GM21423 (cell line): ENCODE data around the gene TARS3.

Source experiments
- ATAC-seq: cut with Tn5 transposase; IDR thresholded peaks from one replicate; pipeline ENCODE4 v1.9.1; 2021; ENCODE audit warnings: mild to moderate bottlenecking, moderate library complexity; ENCODE audit not compliant: unreplicated experiment

TARS3 gene

DNA sequence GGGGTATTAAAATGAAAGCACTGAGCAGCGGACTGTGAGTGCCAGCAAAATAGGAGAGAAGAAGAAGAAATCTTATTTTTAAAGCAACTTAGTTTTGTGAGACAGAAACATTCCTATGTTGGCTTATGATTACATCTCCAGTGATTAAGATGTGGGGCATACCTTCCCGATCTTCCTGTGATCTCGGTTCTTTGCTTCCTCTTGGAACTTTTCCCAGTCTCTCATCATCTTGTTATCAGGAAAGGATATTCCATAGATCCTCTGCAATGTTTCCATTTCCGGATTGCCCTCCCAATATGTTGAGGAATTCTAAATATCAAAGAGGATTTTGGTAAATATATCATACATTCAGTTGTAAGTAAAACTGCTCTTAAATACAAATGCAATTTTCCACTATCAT is 22.2 kb downstream of the TARS3 start:
- no peak for ATAC-seq

DNA sequence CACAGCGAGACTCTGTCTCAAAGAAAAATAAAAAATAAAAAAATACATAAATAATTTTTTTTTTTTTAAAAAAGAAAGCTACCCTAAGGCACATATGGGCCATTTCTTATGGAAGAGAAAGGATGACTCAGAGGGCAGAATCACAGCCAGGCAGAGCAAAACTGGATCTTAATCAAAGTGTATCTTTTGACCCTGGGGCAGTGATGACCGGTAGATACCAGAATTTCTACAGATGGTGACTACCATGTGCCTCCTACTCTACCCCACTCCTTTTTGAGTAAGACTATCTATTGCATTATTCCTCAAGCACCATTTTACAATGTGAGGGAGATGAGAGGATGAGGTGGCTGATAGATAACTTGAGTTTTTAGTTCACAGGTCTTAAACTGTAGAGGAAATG is 26.0 kb downstream of the TARS3 start:
- ATAC-seq = no peak

DNA sequence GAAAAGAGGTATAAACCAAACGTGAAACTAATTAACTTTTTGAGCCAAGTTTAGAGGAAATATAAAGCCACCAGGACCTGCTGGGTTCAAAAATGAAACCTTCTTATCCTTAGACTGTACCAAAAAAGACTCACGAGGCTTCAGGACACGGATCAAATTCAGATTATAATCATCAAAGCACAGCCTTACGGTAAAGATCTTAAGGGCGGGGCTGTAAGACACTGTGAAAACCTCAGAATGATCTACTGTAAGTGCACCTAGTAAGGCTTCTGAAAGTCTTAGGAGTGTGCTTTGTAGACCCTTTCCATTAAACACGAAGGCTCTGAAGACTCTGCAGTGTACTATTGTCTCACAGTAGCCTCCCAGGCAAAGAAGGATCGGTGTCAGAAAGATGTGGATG is 26.8 kb downstream of the TARS3 start:
- no peak for ATAC-seq

DNA sequence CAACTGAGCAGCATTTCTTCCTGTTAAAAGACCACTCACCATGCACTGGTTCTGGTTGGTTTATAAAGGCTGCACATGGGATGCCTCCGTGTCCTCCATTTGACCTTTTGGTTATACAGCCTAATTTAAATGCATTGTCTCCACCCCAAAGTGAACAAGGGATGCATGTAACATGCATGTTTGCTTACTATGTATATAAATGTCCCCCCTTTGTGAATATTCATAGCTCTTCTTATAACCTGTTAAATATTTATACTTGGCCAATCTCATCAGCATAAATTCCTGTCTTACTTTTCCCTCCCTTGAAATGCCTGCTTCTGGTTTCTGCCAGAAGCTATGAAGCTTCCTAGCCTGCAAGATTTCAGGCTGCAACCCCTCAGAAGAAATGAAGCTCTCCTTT is 27.4 kb downstream of the TARS3 start:
- no peak for ATAC-seq

DNA sequence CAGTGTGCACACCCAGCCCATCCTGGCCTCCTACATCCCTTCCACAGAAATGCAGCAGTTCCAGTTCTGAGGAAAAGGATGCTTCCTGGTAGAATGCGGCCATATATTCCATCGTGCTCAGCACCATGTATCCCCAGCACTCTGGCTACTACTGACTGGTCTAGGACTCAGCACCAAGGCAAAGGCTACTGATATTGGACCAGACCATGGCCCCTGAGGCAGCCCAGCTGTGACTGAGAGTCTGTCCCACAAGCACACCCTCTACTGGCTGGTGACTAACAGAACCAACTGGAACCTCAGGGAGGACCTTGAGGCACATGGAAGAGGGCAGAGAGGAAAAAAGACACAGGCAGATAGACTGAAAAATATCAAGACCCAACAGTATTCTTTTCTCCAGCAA is 30.0 kb downstream of the TARS3 start:
- ATAC-seq = no peak

DNA sequence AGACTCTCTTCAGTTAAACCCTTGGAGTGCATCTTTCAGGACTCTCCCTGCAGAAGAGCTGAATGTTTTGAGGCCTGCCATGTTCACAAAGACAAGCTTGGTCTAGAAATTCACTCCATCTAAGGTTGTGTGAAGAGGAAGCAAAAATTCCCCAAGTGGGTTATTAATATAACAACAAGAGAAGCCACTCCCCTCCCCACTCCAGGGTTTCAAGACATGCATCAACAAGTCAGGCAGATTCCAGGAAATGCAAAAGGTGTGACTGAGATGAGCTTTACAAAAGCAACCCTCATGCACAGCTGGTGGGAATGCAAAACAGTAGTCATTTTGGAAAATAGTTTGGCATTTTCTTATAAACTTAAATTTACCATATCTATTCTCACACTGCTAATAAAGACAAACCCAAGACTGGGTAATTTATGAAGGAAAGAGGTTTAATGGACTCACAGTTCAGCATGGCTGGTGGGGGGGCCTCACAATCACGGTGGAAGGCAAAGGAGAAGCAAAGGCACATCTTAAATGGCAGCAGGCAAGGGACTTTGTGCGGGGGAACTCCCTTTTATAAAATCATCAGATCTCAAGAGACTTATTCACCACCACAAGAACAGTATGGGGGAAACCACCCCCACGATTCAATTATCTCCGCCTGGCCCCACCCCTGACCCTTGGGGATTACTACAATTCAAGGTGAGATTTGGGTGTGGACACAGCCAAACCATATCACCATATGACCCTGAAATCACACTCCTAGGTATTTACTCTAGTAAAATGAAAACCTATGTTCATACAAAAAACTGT is 31.3 kb downstream of the TARS3 start:
- ATAC-seq = no peak

DNA sequence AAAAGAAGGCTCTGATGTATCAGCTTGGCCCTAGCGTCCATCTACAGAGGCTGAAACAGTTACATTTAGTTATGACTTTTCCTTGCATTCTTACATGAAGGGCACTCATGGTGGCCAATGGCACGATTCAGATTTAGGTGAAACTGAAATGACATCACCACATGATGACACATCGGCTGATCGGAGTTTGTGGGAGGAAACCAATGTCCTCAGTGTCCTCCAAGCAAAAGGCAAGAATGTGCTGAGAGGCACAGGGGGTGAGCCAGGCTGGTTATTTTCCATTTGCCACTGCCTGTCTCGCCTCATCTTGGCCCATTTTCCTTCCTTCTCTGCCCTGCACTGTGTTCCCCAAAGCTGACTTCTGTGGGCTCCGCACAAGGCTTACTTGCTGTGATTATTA is 34.4 kb downstream of the TARS3 start:
- no peak for ATAC-seq

DNA sequence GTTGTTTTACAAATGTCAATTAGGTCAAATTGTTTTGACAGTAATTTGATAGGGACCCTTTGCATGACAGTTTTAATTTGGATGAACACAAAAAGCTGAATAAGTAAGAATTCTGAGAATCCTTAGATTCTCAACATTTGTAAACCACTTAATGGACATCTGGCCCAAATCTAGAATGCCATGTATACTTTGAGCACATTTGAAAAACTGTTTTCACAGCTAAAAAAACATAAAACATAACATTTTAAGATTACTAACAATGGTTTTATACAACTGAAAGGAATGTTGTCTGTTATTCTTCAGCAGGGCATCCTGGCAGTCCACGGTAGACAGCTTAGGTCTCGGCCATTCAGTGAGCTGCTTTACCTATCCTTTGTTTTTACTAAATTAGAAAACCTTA is 37.6 kb downstream of the TARS3 start:
- ATAC-seq = no peak

DNA sequence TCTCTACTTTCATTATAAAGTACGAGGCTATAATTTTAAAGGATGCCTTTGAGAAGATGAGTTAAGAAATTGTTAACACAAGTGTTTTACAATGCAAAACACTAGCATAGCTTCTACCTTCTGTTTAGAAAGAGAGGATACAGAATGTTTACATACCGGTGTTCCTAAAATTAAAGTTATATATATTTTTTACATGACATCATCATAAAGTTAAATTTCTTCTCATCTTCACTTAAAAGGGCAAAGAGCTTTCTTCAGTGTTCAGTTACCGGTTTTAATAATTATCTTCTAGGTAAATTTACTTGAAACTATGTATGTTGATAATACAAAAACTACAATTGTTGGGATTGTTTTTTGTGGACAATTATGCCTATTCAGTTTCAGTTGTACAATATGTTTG is 39.4 kb downstream of the TARS3 start:
- ATAC-seq = no peak

DNA sequence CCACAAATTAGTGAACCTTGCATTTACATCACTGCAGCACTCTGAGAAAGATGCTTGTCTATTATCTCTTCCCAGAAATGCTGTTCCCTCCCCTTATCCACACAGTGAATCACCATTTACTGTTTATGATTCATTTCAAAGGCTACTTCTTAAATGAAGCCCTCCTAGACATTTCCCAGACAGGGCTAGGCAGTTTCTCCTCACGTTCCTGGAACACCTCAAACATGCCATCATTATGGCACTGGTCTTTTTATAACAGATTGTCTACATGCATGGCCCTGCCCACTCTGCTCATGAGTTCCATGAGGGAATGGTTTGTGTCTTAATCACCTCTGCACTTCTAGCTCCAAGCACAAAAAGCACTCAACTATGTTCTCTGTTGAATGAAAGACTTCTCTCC is 39.9 kb downstream of the TARS3 start:
- no peak for ATAC-seq

DNA sequence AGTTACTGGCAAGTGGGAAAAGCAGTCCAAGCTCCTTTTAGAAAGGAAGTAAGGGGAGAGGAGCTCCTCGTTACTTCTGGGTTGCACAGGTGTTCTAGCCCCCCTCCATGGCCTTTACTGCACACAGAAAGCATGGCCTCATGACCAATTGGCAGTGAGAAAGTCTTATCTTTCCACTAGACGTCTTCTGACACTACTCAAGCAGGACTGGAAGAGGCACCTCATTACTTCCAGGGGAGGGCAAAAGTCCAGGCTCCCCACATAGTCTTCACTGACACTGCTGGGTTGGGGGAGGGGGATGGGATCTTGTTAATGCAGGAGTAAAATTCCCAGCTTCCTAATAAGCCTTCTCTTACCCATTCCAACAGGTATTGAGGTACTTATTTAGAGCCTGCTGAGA is 44.5 kb downstream of the TARS3 start:
- no peak for ATAC-seq

DNA sequence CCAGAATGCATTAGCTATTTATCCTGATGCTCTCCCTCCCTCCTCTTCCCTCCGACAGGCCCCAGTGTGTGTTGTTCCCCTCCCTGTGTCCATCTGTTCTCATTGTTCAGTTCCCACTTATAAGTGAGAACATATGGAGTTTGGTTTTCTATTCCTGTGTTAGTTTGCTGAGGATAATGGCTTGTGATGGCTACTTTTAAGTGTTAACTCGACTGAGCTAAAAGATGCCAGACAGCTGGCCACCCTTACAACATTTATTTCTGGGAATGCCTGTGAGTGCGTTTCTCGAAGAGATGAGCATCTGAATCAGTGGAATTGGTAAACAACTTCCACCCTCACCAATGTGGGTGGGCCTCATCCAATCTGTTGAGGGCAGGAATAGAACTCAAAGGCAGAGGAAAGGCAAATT is 47.3 kb downstream of the TARS3 start:
- no peak for ATAC-seq

DNA sequence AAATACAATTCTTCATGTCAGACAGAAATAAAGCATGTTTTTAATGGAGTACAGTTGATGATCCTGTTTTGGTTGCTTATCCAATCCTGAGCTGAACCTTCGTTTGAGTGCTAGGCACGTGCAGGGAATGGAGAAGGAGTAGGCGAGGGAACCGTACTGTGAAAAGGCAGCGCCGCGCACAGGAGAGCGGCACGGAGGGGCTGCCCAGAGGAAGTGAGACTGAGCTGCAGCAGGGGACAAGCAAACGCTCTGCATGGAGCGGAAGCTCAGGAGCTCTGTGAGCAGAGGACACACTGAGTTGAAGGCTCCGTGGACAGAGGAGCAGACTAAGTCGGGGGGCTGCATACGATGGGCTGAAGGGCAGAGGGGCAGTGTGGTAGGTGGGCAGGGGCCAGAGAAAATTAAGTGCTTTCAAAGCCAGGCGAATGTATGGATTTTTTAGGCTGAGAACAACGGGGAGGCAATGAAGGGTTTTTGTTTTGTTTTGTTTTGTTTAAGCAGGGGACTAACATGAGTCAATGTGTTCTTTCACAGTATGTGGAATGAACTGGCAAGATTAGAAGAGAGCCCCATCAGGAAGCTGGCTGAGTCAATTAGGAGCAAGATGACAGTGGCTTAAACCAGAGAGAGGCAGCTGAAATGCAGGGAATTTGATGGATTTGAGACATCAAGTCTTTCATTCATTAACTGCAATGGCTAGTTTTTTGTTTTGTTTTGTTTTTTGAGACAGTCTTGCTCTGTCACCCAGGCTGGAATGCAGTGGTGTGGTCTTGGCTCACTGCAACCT is 48.3 kb downstream of the TARS3 start:
- ATAC-seq = no peak

DNA sequence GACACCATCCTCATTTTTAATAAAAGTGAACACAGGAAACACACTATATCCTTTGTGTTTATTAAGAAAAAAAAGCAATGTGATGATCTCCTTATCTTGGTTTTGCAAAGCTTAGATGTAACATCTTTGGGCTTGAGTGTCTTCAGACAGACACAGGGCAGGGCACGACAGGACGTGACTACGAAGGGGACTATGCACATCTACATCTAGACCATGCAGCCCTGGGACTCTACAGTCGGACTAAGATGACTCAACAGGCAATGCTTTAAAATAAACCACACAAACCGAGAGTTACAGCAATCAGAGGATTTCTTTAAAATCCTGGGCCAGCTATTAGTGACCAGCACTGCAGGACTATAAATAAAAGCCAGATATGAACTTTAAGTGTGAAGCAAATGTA is 49.3 kb downstream of the TARS3 start:
- ATAC-seq = no peak

DNA sequence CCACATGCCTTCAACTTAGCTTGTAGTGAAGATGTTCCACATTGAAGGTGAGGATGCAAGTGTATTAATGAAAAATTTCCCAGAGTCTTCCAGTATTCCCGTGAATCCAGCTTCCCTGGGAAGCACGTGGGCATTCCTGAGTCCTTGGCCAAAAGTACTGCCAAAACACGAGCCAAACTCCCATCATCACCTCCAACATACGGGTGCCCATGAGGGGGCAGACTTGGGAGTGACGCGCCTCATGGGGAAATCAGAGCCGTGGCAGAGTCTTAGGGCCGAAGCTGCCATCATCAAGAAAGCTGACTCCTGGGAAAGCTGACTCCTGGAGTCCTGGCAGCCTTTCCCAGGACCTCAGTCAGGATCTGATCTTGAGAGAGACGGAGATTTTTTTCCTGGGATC is 52.0 kb downstream of the TARS3 start:
- no peak for ATAC-seq

DNA sequence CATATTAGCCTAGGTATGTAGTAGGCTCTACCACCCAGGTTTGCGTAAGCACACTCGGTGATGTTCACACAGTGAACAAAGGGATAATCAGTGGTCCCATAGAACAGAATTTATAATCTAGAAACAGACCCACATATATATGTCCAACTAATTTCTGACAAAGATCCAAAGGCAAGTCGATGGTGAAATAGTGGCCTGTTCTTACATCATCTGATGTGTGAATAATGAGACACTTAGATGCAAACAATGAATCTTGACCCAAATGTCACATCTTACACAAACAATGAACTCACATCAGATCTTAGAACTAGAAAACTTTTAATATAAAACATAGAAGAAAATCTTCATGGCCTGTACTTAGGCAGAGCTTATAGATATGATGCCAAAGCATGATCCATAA is 54.5 kb downstream of the TARS3 start:
- no peak for ATAC-seq

DNA sequence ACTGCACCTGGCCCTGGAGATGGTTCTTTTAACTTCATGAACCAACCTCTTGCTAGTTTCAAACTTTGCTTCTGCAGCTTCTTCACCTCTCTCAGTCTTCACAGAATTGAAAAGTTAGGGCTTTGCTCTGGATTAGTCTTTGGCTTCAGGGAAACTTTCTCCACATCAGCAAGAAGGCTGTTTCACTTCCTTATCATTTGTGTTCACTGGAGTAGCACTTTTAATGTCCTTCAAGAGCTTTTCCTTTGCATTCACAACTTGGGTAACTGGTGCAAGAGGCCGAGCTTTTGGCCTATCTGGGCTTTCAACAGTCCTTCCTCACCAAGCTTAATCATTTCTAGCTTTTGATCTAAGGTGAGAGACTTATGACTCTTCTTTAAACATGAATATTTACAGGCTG is 56.4 kb downstream of the TARS3 start:
- no peak for ATAC-seq

DNA sequence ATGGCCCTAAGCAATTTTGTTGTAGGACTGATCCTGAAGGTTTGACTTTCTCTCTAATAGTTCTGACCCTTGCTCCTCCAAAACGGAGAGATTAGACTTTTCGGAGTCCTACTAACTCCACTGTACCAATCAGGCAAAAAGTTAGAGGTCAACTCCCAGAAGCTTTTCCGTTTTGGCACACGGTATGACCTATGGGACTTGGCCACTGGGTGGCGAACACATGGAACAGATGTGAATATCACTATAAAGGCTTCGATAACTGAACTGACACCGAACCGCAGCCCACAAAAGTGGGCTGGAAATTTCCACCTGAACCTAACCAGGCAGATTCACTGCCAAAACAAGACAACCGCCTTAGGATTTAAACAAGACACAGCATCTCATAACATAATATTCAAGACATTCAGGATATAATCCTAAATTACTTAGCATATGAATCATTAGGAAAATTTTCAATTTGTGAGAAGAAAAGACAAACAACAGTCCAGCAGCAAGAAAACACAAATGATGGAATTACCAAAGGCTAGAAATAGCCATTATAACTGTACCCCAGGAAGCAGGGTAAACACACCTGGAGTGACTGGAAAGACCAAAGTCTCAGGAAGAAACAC is 59.9 kb downstream of the TARS3 start:
- ATAC-seq = no peak

DNA sequence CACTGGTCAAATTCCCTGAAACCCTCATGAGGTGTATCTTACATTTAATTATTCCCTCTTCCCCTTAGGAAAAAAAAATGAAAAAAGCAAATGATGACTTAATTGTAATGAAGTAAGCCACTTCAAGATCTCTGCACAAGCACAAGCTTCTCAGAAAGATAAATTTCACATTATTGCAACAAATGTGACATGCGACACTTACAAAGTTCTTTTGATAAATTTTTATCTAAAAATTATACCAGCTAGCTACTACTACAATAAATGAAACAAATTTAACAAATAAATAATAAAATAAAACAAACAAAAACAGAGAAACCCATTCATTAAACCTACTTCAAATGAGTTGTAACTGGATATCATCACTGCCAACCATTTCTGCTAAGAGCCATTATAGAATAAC is 62.1 kb downstream of the TARS3 start:
- no peak for ATAC-seq

DNA sequence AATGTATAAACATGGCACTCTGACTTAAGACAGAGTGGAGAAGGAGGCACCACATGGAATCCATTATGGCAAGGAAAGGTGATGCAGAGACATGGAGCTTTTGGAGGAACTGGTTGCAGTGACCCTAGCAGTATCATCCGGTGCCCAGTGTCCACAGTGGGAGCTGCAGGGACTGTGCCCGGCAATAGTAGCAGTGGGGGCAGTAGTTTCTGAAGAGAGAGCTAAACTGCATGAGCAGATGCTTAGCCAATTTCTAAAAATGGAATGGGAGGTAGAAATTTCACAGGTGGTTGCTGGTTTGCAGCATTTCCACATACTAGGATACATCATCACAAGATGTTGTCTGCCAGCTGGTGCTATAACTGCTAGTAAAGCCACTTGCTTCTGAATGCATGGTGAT is 64.3 kb downstream of the TARS3 start:
- no peak for ATAC-seq

DNA sequence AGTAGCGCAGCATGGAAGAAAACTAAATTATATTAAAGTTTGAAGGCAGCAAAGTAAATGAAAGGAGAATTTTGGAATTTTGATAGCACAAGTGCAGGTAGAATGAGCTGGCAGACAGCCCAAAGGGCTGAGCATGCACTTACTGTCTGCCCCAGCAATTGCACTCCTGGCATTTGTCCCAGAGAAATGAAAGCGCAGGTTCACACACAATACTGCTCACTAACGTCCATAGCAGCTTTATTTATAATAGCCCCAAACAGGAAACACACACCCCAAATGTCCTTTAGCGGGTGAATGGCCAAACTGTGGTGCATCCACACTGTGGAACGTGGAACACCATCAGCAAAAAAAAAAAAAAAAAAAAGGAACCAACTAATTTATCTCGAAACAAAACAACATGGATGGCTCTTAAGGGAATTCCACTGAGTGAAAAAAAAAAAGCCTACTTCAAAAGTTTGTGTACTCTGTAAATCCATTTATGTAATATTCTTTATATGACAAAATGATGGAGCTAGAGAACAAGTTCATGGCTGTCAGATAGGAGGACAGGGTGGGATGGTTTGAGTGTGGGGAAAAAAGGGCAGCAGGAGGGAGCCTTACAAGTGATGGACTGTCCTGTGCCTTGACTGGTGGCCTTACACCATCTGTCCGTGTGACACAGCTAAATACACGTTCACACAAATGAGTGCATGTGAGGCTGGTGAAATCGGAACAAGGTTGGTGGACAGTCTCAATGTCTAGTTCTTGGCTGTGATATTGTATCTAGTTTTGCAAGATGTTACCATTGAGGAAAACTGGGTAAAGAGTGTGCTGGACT is 66.1 kb downstream of the TARS3 start:
- no peak for ATAC-seq
